Stimulated activated CD4-positive, alpha-beta T cell treated with anti-CD3 and anti-CD28 coated beads, Interleukin-4, amount 100 ng/mL, for 4 hours (primary cell): ENCODE data around the gene MYBPC3.

ENCODE experiments used
- DNase-seq, 2 experiments: peaks; one replicate each; pipeline ENCODE4 v3.0.0-alpha.2; 2020

Gene MYBPC3

DNA sequence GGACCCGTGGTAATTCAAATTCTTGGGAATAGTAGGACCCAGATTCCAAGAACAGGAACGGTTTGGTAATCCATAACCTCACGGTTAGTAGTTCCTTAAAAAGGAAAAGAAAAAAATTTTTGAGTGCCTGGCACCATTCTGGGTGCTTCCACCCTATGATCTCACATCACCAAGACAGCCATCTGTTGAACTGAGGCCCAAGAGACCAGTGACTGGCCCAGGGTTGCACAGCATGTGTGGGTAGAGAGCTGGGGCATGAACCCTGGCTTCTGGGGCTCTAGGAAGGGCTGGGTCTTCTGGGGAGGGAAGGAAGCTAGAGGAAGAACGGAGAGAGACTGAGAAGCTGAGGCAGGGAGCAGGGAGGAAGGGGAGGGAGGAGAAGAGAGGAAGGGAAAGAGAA lies 30.6 kb upstream of the MYBPC3 start:
- DNase-seq = no peak

DNA sequence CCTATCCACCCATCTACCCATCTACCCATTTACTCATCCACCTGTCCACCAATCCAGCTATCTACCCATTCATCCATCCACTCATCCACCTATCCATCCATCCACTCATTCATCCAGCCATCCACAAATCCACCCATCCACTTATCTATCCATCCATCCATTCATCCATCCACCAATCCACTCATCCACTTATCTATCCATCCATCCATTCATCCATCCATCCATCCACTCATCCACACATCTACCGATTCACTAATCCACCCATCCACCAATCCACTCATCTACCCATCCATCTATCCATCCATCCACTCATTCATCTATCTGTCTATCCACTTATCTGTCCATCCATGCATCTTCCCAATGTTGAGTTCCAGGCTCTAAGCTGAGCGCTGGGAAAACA lies 27.6 kb upstream of the MYBPC3 start:
- no peak for DNase-seq

DNA sequence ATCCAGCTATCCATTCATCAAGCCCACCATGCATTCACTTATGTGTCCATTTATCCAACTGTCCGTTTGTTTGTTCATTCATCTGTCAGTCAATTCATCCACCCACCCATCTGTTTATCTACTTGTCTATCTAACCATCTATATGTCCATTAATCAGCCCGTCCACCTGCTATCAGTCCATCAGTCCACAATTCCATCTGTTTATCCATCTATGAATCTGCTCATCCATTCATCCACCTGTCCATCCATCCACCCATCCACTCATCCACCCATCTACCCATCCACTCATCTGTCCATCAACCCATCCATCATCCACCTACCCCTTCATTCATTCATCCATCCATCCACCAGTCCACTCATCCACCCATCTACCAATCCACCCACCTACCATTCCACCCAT lies 26.8 kb upstream of the MYBPC3 start:
- no peak for DNase-seq

DNA sequence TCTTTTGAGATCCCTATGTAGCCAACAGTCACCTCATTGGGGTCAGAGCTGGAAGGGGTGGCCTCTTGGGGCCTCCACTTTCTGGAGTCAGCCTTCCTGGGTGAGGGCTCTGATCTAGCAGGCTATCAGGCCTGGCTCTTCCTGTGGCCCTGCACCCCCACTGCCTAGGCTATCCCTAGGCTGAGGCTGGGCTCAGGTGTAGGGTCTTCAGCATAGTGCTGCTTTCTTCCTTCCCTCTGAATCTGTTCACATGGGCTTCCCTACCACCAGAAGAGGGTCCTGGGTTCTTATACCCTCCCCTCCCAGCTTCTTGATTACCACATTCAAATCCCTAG lies 26.3 kb upstream of the MYBPC3 start:
- DNase-seq = no peak

DNA sequence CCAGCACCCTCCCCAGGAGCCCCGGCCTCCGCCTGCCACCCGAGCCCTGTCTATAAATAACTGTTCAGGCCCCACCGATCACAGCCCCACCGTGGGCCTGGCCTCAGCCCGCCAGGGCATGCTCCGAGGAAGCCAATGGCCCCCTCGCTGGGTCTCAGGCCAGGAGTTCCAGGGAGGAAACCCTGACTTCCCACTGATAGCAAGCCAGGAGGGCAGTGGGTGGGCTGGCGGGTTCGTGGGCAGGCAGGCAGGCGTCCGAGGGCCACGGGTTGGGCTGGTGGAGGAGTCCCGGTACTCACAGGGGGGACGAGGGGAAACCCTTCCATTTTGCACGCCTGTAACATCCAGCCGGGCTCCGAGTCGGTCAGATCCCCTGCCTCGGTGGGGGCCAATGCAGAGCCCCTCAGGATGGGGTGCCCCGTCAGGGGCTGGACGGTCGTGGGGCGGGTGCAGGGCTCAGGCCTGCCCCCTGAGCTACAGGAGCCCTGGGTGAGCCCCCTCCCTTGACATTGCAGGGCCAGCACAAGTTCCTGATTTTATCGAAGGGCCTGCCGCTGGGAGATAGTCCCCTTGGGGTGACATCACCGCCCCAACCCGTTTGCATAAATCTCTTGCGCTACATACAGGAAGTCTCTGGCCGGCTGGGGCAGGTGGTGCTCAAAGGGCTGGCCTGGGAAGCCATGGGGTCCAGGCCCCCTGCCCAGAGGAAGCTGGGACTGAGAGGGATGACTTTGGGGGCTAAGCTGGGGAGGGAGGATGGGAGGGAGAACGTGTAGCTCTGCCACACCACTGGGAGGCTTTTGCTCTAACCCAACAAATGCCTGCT lies 25.7 kb upstream of the MYBPC3 start, which contains the start of gene SPI1:
Gene SPI1 (minus strand): TSS at position 538 of the 826 bp plus-strand sequence. CDS start 194 bp downstream, at position 344.
- no peak for DNase-seq

DNA sequence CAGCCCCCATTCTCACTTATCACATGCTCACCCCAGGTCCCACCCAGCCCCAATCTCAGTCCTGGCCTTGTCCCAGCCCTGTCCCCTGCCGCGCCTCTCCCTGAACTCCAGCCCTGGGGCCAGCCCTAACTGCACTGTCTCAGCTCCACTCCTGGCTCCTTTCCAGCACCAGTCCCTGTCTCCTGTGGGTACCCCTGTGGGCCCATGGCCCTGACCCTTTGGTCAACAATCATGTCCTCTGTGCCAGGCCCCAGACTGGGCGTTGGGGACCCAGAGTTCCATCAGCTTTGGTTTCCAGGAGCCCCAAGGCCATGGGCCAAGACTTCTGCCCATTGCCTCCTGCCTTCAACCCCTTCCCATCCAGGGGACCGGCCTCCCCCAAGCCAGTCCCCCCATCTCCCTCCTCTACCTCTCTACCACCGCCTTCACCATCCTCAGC lies 25.1 kb upstream of the MYBPC3 start:
- DNase-seq = no peak

DNA sequence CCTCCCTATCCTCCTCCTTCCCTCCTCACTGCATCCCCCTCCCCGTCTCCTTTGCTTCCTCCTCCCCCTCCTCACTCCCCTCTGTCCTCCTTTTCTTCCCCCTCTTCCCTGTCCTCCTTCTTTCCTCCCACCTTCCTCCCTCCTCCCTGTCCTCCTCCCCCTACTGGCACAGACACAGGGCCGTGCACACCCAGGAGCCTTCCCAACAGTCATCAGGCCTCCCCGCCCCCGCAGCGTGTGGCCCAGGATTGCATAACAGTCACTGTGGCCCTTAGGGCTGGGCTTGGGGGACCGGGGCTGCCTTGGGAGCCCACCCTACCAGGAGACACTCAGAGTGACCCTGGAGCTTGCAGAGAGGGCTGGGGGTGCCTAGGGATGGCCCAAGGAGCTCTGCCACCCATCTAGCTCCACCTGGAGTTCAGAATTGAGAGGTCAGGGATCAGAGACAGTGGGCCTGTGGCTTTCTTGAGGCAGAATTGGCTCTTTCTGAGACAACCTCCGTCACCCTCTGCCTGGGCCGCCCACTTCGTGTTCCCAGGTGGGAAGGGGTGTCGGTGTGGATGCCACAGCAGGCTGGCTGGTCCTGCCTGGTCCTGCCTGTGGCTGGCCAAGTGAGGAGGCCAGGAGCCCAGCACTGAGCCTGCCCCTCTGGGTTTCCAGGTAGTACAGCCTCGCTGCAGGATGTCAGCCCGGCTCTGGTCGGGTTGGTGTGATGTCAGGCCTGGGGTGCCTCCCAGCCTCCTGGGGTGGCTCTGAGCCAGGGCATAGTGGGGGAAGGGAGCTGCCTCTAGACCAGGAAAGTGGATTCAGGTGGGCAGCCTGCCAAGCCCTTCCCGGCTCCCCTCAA lies 24.2 kb upstream of the MYBPC3 start:
- no peak for DNase-seq

DNA sequence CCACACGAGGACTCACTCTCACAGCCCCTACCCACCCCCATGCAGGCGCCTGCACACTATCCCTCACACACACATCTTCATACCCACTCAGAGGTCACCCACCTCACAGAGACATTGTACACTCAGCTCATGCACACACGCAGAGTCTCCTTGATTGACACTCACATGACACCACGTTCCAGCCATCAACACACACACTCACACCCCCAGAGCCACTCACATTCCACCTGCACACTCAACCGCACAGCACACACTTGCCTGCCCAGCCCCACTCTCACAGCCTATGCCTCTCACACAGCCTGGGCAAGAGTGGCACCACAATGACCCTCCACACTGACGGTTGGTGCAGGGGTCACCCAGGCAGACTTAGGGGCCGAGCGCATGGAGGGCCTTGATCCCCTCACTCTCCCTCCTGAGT lies 23.6 kb upstream of the MYBPC3 start:
- DNase-seq = no peak

DNA sequence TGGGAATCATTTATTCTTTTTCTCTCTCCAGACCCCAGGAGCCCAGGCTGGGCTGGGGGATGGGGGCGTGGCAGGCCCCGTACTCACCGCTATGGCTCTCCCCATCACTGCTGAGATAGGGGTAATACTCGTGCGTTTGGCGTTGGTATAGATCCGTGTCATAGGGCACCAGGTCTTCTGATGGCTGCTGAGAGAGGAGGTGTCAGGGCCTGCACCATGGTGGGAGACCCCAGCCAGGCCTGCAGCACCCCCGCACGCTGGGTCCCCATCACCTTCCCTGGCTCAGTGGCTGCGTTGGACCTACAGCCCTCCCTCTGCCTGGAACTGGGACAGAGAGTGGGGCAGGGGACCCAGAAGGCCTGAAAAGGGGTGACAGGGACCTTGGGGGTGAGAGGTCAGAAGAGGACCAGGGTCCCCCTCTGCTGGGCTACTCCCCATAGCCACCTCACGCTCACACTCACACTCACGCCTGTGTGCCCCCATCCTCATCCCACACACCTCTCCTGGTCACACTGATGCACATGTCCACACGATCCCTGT lies 23.1 kb upstream of the MYBPC3 start:
- DNase-seq = no peak

DNA sequence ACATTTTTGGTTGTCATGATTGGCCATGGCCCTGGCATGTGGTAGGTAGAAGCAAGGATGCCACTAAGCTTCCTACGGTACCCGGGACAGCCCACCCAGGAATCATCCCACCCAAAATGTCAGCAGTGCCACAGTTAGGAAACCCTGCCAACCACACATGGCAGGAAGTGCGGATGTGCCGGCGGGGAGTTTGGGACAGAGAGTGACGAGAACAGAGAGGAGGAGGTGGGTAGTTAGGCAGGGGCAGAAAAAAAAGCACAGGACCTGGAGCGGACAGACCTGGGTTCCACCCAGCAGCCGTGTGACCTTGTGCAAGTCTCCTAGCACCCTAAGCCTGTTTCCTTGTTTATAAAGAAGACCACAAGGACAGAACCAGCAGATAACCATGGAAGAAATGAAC lies 22.5 kb upstream of the MYBPC3 start:
- DNase-seq = no peak

DNA sequence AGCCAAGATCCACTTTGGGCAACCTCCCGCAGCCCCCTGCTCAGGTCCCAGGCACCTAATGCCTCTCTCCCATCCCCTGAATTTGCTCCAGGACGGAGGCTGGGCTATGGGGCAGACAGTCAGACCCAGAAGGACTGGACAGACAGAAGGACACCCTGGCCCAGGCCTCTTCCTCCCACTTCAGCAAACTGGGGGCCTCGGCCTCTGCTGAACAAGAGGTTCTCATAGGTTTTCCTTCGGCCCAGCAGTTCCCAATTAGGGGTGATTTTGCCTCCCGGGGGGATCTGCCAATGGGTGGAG lies 22.2 kb upstream of the MYBPC3 start:
- DNase-seq = no peak

DNA sequence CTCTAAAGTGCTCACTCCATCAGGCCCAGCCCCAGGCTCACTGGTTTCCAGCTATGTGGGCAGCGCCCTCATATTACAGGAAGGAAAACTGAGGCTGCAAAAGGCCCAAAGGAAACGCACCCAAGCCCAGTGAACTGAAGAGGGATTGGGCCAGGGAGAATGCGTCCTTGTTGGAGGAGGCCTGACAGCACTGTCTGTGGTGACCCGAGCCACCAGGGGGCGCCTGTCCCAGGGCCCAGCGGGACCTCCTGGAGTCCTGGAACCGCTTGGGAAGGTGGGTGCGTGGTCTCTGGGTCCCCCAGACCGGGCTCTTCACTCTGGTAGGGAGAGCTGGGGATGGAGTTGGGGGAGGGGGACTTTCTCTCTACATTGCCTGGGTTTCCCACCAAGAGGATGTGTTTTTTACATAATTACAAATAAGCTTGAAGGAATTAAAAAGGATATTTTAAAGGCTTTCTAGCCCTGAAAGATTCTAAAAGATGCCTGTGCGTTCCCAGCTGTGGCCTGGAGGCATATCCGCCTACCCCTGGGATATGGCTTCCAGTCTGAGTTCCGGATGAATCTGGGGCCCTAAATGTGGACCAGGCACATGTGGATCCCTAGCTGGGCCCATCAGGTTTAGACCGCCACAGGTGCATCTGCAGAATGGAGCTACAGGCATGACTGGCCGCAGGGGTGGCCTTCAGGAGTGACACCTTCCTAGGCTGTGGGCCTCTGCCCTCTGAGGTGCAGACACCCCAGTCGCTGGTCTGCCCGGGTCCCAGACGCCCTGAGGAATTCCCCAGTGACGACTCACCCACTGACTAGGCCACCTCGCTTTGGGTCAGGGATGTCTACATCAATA lies 21.6 kb upstream of the MYBPC3 start:
- peak; percentile 73 to 87 for DNase-seq

DNA sequence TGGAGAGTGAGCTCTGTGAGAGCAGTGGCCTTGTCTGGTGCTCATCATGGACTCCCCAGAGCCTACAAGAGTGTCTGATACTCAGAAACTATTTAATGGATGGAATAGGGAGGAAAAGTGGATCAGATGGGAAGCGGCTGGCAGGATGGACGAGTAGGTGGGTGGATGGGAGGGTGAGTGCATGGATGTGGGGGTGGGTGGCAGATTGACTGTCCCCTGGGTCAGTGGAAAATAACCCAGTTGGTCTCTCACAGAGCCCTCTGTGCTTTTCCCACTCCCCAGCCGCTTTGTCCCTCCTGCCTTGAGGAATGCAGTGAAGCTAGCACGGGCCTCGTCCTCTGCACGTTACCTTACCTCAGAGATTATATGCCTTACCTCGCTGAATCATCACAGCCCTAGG lies 19.9 kb upstream of the MYBPC3 start:
- DNase-seq = no peak

DNA sequence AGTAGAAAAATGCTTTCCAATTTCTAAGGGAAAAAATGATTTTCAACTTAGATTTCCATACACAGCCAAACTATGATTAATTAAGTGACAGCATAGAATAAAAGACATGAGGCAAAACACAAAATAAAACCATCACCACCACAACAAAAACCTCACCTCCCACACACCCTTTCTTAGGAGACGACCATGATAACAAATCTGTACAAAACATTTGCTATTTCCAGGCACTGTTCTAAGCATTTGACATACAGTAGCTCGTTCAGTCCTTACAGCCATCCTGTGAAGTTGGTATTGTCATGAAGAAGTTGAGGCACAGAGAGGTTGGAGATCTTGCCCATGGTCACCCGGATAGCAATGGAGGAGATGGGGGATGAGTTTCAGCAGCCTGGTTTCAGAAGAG lies 17.2 kb upstream of the MYBPC3 start:
- no peak for DNase-seq

DNA sequence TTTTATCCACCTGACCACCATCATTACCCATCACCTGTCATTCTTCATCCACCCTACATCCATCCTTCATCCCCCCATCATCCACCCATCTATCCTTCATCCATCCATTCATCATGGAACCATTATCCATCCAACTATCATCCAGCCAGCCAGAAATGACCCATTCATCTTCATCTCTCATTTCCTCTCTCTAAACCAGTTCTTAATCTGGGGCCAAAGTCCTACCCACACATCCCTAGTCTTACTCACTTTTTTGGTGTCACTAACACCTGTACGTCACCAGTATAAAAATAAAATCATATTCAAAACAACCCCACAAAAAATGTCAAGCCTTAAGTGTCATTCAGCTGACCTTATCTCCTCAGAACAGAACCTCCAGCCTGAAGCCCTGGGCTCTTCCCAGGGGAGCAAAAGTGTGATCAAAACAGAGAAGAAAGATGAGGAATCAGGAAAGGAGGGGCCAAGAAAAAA lies 13.6 kb upstream of the MYBPC3 start:
- DNase-seq = no peak

DNA sequence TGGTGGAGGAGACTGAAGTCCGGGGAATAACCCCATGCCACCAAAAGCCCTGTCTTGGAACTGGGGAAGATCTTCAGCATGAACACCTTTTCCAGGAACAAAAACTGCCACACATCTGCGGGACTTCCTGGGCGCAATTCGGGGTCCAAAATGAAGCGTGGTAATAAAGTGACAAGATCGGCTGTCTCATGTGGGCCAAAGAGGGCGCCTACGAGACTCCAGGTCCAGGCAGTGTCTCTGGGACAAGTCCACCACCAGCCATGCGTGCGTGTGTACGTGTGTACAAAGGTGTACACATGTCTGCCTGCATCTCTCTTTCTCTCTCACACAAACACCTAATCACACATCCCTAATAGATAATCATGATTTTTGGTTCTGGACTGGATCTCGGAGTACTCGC lies 8.9 kb upstream of the MYBPC3 start:
- DNase-seq = no peak

DNA sequence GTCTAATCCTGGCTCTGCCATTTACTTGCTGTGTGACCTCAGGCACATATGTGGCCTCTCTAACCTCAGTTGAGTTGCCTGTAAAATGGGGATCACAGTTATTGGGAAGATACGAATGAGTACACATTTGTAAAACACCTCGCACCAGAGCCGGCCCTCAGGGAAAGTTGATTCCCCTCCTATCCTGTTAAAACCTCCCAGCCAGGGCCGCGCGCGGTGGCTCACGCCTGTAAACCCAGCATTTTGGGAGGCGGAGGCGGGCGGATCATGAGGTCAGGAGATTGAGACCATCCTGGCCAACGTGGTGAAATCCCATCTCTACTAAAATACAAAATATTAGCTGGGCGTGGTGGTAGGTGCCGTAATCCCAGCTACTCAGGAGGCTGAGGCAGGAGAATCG lies 7.8 kb upstream of the MYBPC3 start:
- no peak for DNase-seq

DNA sequence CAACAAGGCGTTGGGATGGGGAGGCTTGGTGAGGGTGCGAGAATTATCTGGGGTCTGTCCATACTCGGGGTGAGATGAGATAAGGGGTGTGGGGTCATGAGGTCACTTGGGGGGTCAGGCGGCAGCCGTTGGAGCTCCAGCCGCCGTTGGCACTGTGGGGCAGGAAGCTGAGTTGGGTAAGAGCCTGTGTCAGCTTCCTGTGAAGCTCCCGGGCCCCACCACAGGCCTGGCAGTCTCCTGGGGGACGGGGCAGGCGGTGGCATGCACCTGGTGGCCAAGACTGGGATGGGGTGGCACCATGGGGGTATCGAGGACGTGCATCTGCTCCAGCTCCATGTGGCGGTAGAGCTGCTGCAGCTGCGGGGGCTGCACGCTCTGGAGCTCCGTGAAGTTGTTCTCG lies 7.1 kb upstream of the MYBPC3 start:
- DNase-seq = no peak

DNA sequence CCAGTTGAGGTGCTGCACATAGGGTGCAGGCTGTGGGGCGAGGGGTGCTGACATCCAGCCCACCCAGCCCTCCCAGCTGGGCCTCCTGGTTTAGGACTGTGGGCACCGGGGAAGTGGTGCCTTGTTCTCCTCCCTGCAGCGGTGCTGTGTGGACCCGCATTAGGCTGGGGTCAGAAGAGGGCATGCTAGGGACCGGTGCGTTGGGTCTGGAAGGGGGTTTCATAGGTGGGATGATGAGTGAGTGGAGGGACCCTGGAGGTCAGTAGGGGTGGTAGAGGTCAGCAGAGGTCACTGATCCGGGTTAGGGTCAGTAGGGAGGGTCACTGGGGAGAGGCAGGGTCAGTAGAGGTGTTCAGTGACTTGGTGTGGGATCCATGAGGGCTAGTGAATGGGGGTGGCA lies 6.7 kb upstream of the MYBPC3 start:
- no peak for DNase-seq

DNA sequence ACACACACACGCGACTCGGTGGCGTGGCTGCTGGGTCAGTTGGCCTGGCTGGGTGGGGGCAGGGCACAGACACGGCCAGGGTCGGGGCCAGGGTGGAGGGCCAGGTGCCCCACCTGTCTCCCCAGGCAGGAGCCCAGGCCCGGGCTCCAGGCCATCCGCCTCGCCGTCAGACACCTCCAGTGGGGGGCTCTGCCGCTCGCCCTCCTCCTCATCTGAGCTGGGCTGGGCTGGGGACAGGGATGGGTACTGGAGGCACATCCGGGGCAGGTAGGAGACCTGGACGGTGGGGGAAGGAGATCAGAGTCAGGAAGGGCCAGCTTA lies 6.2 kb upstream of the MYBPC3 start:
- no peak for DNase-seq

DNA sequence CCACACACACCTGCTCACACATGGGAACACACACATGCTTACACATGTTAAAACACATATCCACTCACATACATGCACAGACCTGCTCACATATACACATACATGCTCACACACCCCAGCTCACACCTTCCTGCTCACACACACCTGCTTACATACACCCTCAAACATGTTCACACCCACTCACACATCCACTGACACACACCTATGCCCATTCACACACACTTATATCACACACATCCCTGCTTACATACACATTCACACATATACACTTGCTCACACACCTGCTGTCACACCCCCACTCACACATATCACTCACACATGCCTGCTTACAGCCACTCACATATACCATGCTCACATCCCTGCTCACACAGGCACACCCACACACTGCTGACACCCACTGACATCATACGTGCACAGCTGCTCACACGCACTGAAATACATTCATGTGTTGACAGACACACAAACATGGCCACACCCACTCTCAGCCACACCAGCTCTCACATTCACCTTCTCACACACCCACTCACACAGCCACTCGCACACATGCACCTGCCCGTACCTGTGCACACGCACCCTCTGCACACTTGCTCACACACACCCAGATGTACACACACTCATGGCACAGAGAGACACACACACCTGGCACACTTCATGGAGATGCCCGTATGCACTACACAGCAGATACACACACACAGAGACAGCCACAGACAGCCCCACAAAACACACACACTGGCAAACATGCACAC lies 5.7 kb upstream of the MYBPC3 start:
- no peak for DNase-seq

DNA sequence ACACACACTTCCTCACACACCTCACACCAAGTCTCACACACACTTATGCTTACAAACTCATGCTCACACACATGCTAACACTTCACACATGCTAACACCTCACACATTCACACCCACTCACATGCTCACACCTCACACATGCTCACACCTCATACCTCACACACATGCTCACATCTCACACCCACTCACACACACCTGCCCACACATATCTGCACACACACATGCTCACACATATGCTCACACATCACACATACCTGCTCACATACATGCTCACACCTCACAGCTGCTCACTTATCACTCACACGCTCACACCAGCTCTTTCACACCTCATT lies 4.5 kb upstream of the MYBPC3 start:
- DNase-seq = no peak
